GM21528 (cell line): ENCODE measurements around the gene SUMF1.

Experiments
- ATAC-seq: cut with Tn5 transposase; IDR thresholded peaks from one replicate; pipeline ENCODE4 v1.9.1; 2021; ENCODE audit warnings: mild to moderate bottlenecking, moderate library complexity; ENCODE audit not compliant: unreplicated experiment, low FRiP score

Gene SUMF1

GRCh38 chr3:4396006-4396405 is 71.1 kb downstream of the SUMF1 start:
- ATAC-seq = no peak

GRCh38 chr3:4395448-4395847 is 71.6 kb downstream of the SUMF1 start:
- no peak for ATAC-seq

GRCh38 chr3:4394567-4394966 is 72.5 kb downstream of the SUMF1 start:
- no peak for ATAC-seq

- no peak for ATAC-seq
Measured at GRCh38 chr3:4394048-4394447, 73.0 kb downstream of the SUMF1 start.

GRCh38 chr3:4392992-4393391 is 74.1 kb downstream of the SUMF1 start:
- no peak for ATAC-seq

GRCh38 chr3:4387210-4388204 is 79.6 kb downstream of the SUMF1 start:
- ATAC-seq = no peak

GRCh38 chr3:4385201-4385600 is 81.9 kb downstream of the SUMF1 start:
- no peak for ATAC-seq

GRCh38 chr3:4380013-4380412 is 87.1 kb downstream of the SUMF1 start:
- no peak for ATAC-seq

GRCh38 chr3:4376499-4376898 is 90.6 kb downstream of the SUMF1 start:
- ATAC-seq = no peak

- ATAC-seq = no peak
Measured at GRCh38 chr3:4375911-4376310, 91.2 kb downstream of the SUMF1 start.

GRCh38 chr3:4373669-4374068 is 93.4 kb downstream of the SUMF1 start:
- no peak for ATAC-seq

- no peak for ATAC-seq
Measured at GRCh38 chr3:4362523-4362922, 104.5 kb downstream of the SUMF1 start.

- ATAC-seq = no peak
Measured at GRCh38 chr3:4360817-4361216, 106.3 kb downstream of the SUMF1 start.

GRCh38 chr3:4359805-4360502 is 107.1 kb downstream of the SUMF1 start:
- no peak for ATAC-seq

GRCh38 chr3:4358273-4358672 is 108.8 kb downstream of the SUMF1 start:
- no peak for ATAC-seq

- ATAC-seq = no peak
Measured at GRCh38 chr3:4356546-4357410, 110.3 kb downstream of the SUMF1 start.

GRCh38 chr3:4356220-4356540 is 110.9 kb downstream of the SUMF1 start:
- ATAC-seq = no peak

GRCh38 chr3:4355401-4356219 is 111.5 kb downstream of the SUMF1 start:
- no peak for ATAC-seq

GRCh38 chr3:4351872-4352271 is 115.2 kb downstream of the SUMF1 start:
- ATAC-seq = no peak
